ENCODE measurements around the gene MDK. TPM values are rescaled to one million over a fixed set of nuclear protein-coding genes. Genes with fewer than 3 reads are reported as not detected.

Gene MDK
- total RNA-seq, 1 donor from 2014 or later: 163 TPM

GRCh38 chr11:46391186-46391577, 9.7 kb downstream of the MDK start:
- TF ChIP-seq, protein P1, sequence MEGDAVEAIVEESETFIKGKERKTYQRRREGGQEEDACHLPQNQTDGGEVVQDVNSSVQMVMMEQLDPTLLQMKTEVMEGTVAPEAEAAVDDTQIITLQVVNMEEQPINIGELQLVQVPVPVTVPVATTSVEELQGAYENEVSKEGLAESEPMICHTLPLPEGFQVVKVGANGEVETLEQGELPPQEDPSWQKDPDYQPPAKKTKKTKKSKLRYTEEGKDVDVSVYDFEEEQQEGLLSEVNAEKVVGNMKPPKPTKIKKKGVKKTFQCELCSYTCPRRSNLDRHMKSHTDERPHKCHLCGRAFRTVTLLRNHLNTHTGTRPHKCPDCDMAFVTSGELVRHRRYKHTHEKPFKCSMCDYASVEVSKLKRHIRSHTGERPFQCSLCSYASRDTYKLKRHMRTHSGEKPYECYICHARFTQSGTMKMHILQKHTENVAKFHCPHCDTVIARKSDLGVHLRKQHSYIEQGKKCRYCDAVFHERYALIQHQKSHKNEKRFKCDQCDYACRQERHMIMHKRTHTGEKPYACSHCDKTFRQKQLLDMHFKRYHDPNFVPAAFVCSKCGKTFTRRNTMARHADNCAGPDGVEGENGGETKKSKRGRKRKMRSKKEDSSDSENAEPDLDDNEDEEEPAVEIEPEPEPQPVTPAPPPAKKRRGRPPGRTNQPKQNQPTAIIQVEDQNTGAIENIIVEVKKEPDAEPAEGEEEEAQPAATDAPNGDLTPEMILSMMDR (IDR thresholded peaks at IDR 0.05): no peak
- no peaks in the 10 kb centered on the region for H3K9me3 Mint-ChIP-seq (ENCODE audit: unreplicated experiment)
- H3K27me3 Mint-ChIP-seq (ENCODE audit: unreplicated experiment): peaks cover 35% of the 10 kb centered on the region
- no peak overlapping the region for H3K4me3 Mint-ChIP-seq (ENCODE audit: unreplicated experiment)
- DNase-seq (ENCODE audit: extremely low spot score, unreplicated experiment): no peak
- no peak overlapping the region for H3K27ac Mint-ChIP-seq (ENCODE audit: unreplicated experiment)
- peaks cover 25% of the 10 kb centered on the region for H3K4me1 Mint-ChIP-seq (ENCODE audit: unreplicated experiment)
- no peaks in the 10 kb centered on the region for H3K36me3 Mint-ChIP-seq (ENCODE audit: unreplicated experiment)

DNA sequence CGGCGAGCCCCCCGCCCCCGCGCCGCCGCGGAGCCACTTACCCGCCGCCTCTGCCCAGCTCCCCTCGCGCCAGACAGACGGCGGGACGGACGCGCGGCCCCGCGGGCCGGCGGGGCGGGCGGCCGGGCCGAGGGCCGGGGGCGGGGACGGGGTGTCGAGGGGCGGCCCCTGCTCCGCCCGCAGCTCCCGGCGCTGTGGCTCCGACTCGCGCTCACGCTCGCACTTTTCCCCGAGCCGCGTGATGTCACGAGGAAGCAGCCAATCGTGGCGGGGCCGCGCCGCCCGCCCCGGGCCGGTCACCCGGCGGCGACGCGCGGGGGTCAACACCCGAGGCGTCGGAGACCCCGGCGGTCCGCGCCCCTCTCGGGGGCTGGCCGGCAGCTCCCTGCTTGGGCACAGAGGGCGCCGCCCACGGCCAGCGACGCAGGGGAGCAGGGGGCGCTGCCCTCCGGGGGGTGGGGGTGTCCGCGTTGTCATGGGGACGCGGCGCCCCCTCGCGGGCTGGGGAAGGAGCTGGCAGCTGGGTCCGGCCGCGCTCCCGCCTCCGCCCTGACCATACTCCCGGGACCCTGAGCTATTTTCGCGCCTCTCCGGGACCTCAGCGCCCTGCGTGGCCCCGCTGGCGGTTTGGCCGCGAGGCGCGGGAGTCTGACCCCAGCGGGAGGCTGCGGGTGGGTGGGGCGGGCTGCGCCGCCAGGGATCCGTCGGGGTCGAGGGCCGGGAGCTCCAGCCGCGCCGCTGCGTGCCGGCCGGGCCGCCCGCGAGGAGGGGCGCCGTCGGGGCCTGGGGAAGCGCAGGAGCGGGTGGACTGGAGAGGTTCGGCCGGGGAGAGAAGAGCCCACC, 10.3 kb downstream of the MDK start, which contains the start of gene CHRM4:
TSS of gene CHRM4 (minus strand) at position 199 of the 843 bp plus-strand sequence. CDS start 5,219 bp downstream, outside the sequence.
- H3K27ac Mint-ChIP-seq (ENCODE audit: unreplicated experiment): peak within 1 kb of the TSS; percentile 36
- H3K4me1 Mint-ChIP-seq (ENCODE audit: unreplicated experiment): peaks cover 25% of the 10 kb centered on the region
- peaks cover 28% of the 10 kb centered on the region for H3K27me3 Mint-ChIP-seq (ENCODE audit: unreplicated experiment)
- H3K9me3 Mint-ChIP-seq (ENCODE audit: unreplicated experiment): no peaks in the 10 kb centered on the region
- H3K36me3 Mint-ChIP-seq (ENCODE audit: unreplicated experiment): peaks cover 5% of the 10 kb centered on the region
- peak within 1 kb of the TSS; percentile 81 for H3K4me3 Mint-ChIP-seq (ENCODE audit: unreplicated experiment)
- TF ChIP-seq, protein P1 (IDR thresholded peaks at IDR 0.05): peak; percentile 63
- DNase-seq (ENCODE audit: extremely low spot score, unreplicated experiment): no peak

DNA sequence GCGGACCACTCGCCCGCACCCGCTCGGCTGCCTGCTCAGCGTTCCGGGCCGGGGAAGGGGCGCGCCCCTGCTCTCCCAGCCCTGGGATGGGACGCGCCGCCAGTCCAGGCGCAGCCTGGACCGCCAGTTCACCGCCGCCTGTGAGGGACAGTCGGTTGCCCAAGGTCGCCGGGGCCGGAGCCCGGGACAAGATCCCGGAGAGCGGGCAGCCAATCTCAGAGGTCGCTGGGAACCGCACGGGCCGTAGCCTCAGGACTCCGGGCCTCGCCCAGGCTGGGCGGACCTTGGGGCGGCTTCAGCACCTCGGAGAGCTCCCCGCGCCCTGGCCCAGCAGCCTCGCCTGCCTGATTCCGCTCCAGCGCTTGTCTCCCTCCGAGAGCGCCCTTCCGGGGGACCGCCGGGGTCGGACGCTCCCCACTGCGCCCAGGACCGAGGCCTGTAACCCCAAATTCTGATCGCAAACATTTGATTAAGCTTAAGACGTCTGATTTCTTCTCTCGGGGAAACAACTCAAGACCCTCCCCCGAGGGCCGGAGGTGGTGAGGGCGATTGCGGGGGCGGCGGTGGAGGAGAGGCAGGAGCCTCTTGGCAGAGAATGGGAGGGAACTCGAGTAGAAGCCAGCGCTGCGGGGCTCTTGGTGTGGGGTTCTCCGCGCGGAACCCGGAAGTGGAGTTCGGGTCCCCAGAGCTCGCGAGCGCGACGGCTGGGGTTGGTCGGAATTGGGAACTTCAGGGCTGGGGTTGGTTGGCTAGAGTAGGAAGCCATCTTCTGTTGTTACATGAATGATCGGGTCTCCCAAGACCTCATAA, 11.2 kb downstream of the MDK start:
- peak overlapping the region; percentile 81 for H3K4me3 Mint-ChIP-seq (ENCODE audit: unreplicated experiment)
- H3K4me1 Mint-ChIP-seq (ENCODE audit: unreplicated experiment): peaks cover 25% of the 10 kb centered on the region
- peak; percentile 95 for DNase-seq (ENCODE audit: extremely low spot score, unreplicated experiment)
- peaks cover 23% of the 10 kb centered on the region for H3K27me3 Mint-ChIP-seq (ENCODE audit: unreplicated experiment)
- TF ChIP-seq, protein P1 (IDR thresholded peaks at IDR 0.05): no peak
- H3K27ac Mint-ChIP-seq (ENCODE audit: unreplicated experiment): peak overlapping the region; percentile 36
- no peaks in the 10 kb centered on the region for H3K9me3 Mint-ChIP-seq (ENCODE audit: unreplicated experiment)
- H3K36me3 Mint-ChIP-seq (ENCODE audit: unreplicated experiment): peaks cover 8% of the 10 kb centered on the region

GRCh38 chr11:46393231-46393616, 11.8 kb downstream of the MDK start:
- H3K4me3 Mint-ChIP-seq (ENCODE audit: unreplicated experiment): peak overlapping the region; percentile 81
- H3K9me3 Mint-ChIP-seq (ENCODE audit: unreplicated experiment): no peaks in the 10 kb centered on the region
- peaks cover 25% of the 10 kb centered on the region for H3K4me1 Mint-ChIP-seq (ENCODE audit: unreplicated experiment)
- TF ChIP-seq, protein P1 (IDR thresholded peaks at IDR 0.05): no peak
- peaks cover 19% of the 10 kb centered on the region for H3K27me3 Mint-ChIP-seq (ENCODE audit: unreplicated experiment)
- DNase-seq (ENCODE audit: extremely low spot score, unreplicated experiment): no peak
- no peak overlapping the region for H3K27ac Mint-ChIP-seq (ENCODE audit: unreplicated experiment)
- peaks cover 9% of the 10 kb centered on the region for H3K36me3 Mint-ChIP-seq (ENCODE audit: unreplicated experiment)

DNA sequence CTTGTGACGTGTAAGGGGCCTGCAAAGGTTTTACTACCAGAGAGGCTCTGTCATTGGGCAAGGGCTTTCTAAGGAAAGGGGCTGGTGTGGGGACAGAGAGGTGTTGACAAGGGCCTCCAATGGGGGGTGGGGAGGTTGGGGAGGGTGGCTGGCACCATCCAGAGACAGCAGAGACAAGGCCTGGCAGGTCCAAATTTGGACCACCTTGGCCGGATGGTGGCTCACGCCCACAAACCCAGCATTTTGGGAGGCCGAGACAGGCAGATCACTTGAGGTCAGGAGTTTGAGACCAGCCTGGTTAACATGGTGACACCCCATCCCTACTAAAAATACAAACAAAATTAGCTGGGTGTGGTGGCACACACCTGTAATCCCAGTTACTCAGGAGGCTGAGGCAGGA, 12.3 kb downstream of the MDK start:
- Mint-ChIP-seq H3K9me3 (ENCODE audit: unreplicated experiment) (no peaks in the 10 kb centered on the region), H3K27ac (ENCODE audit: unreplicated experiment) (no peak overlapping the region), H3K4me3 (ENCODE audit: unreplicated experiment) (no peak overlapping the region), H3K36me3 (ENCODE audit: unreplicated experiment) (peaks cover 9% of the 10 kb centered on the region), H3K4me1 (ENCODE audit: unreplicated experiment) (peaks cover 25% of the 10 kb centered on the region), H3K27me3 (ENCODE audit: unreplicated experiment) (peaks cover 15% of the 10 kb centered on the region)
- TF ChIP-seq, protein P1 (IDR thresholded peaks at IDR 0.05): no peak
- no peak for DNase-seq (ENCODE audit: extremely low spot score, unreplicated experiment)
